Measurements from ENCODE around the gene COQ8A.
A peak's percentile ranks its signal among the peaks of the same experiment; 100 is the strongest.
"Not testable (repeated sequence)": the region's sequence is repeated elsewhere in the genome, so short reads cannot be mapped to it uniquely, and the experiment has no call there.

The COQ8A gene

GRCh38 chr1:226990133-226990716 is 50.1 kb downstream of the COQ8A start:
- no peak for DNase-seq
- in situ Hi-C loops (cut with HindIII; ENCODE audit: low pct_ligation_motif_present, low pct_unique_long_range_greater_than_20kb, low sequenced_read_pairs): no loop called here

GRCh38 chr1:226991920-226992319 is 51.8 kb downstream of the COQ8A start:
- in situ Hi-C loops (cut with HindIII; ENCODE audit: low pct_ligation_motif_present, low pct_unique_long_range_greater_than_20kb, low sequenced_read_pairs): no loop called here
- no peak for DNase-seq

GRCh38 chr1:226993814-226994585 is 53.9 kb downstream of the COQ8A start:
- in situ Hi-C loops (cut with HindIII; ENCODE audit: low pct_ligation_motif_present, low pct_unique_long_range_greater_than_20kb, low sequenced_read_pairs): no loop called here
- DNase-seq: no peak

- in situ Hi-C loops (cut with HindIII; ENCODE audit: low pct_ligation_motif_present, low pct_unique_long_range_greater_than_20kb, low sequenced_read_pairs): no loop called here
- DNase-seq: no peak
Observed at GRCh38 chr1:226994586-226995364, 54.7 kb downstream of the COQ8A start.

GRCh38 chr1:226995365-226996332 is 55.6 kb downstream of the COQ8A start:
- in situ Hi-C loops (cut with HindIII; ENCODE audit: low pct_ligation_motif_present, low pct_unique_long_range_greater_than_20kb, low sequenced_read_pairs): no loop called here

GRCh38 chr1:226999579-226999978 is 59.5 kb downstream of the COQ8A start:
- in situ Hi-C loops (cut with HindIII; ENCODE audit: low pct_ligation_motif_present, low pct_unique_long_range_greater_than_20kb, low sequenced_read_pairs); DNase-seq: not testable (repeated sequence)

More at GRCh38 chr1:226995365-226996332, 55.6 kb downstream of the COQ8A start:
- no peak for DNase-seq

- in situ Hi-C loops (cut with HindIII; ENCODE audit: low pct_ligation_motif_present, low pct_unique_long_range_greater_than_20kb, low sequenced_read_pairs): no loop called here
- no peak for DNase-seq
Observed at GRCh38 chr1:227002531-227003049, 62.5 kb downstream of the COQ8A start.

- in situ Hi-C loops (cut with HindIII; ENCODE audit: low pct_ligation_motif_present, low pct_unique_long_range_greater_than_20kb, low sequenced_read_pairs): no loop called here
- DNase-seq: no peak
Observed at GRCh38 chr1:227003165-227003564, 63.1 kb downstream of the COQ8A start.

- DNase-seq: no peak
- in situ Hi-C loops (cut with HindIII; ENCODE audit: low pct_ligation_motif_present, low pct_unique_long_range_greater_than_20kb, low sequenced_read_pairs): no loop called here
Observed at GRCh38 chr1:227004796-227005195, 64.7 kb downstream of the COQ8A start.

GRCh38 chr1:227006226-227006796 is 66.2 kb downstream of the COQ8A start:
- DNase-seq: no peak
- in situ Hi-C loops (cut with HindIII; ENCODE audit: low pct_ligation_motif_present, low pct_unique_long_range_greater_than_20kb, low sequenced_read_pairs): no loop called here

GRCh38 chr1:227009937-227010336 is 69.8 kb downstream of the COQ8A start:
- in situ Hi-C loops (cut with HindIII; ENCODE audit: low pct_ligation_motif_present, low pct_unique_long_range_greater_than_20kb, low sequenced_read_pairs): no loop called here
- DNase-seq: no peak

- DNase-seq: peak; percentile 7
- in situ Hi-C loops (cut with HindIII; ENCODE audit: low pct_ligation_motif_present, low pct_unique_long_range_greater_than_20kb, low sequenced_read_pairs): no loop called here
Observed at GRCh38 chr1:227010645-227011044, 70.6 kb downstream of the COQ8A start.

GRCh38 chr1:227016990-227017389 is 76.9 kb downstream of the COQ8A start:
- in situ Hi-C loops (cut with HindIII; ENCODE audit: low pct_ligation_motif_present, low pct_unique_long_range_greater_than_20kb, low sequenced_read_pairs): no loop called here
- no peak for DNase-seq

- in situ Hi-C loops (cut with HindIII; ENCODE audit: low pct_ligation_motif_present, low pct_unique_long_range_greater_than_20kb, low sequenced_read_pairs): no loop called here
- DNase-seq: no peak
Observed at GRCh38 chr1:227032396-227032795, 92.3 kb downstream of the COQ8A start.

GRCh38 chr1:227033880-227034279 is 93.8 kb downstream of the COQ8A start:
- no peak for DNase-seq
- in situ Hi-C loops (cut with HindIII; ENCODE audit: low pct_ligation_motif_present, low pct_unique_long_range_greater_than_20kb, low sequenced_read_pairs): no loop called here

- no peak for DNase-seq
- in situ Hi-C loops (cut with HindIII; ENCODE audit: low pct_ligation_motif_present, low pct_unique_long_range_greater_than_20kb, low sequenced_read_pairs): no loop called here
Observed at GRCh38 chr1:227035316-227035715, 95.2 kb downstream of the COQ8A start.

GRCh38 chr1:227037121-227037520 is 97.0 kb downstream of the COQ8A start:
- in situ Hi-C loops (cut with HindIII; ENCODE audit: low pct_ligation_motif_present, low pct_unique_long_range_greater_than_20kb, low sequenced_read_pairs): no loop called here
- no peak for DNase-seq

All from ACHN (cell line).